HG03103 (cell line): ENCODE results near the gene NEK7.

Source experiments
- ATAC-seq: cut with Tn5 transposase; IDR thresholded peaks from one replicate; pipeline ENCODE4 v1.9.1; 2021; ENCODE audit warnings: low read depth; ENCODE audit not compliant: unreplicated experiment

The NEK7 gene

GRCh38 chr1:198141668-198142351, 15.0 kb upstream of the NEK7 start:
- ATAC-seq: no peak

GRCh38 chr1:198143797-198144196, 13.0 kb upstream of the NEK7 start:
- ATAC-seq: no peak

GRCh38 chr1:198147216-198147615, 9.6 kb upstream of the NEK7 start:
- no peak for ATAC-seq

- ATAC-seq: no peak
Observed at GRCh38 chr1:198150369-198150768, 6.4 kb upstream of the NEK7 start.

- no peak for ATAC-seq
Observed at GRCh38 chr1:198151688-198152087, 5.1 kb upstream of the NEK7 start.

GRCh38 chr1:198153103-198153502, 3.7 kb upstream of the NEK7 start:
- no peak for ATAC-seq

GRCh38 chr1:198153804-198154203, 3.0 kb upstream of the NEK7 start:
- no peak for ATAC-seq

- no peak for ATAC-seq
Observed at GRCh38 chr1:198155253-198155652, 1.5 kb upstream of the NEK7 start.

GRCh38 chr1:198156111-198156744, 570 bp upstream of the NEK7 start:
- ATAC-seq: peak; percentile 23

GRCh38 chr1:198157241-198157846, 546 bp downstream of the NEK7 start:
- peak; percentile 34 for ATAC-seq

GRCh38 chr1:198157847-198158725, 1.3 kb downstream of the NEK7 start:
- no peak for ATAC-seq

- peak; percentile 57 for ATAC-seq
Observed at GRCh38 chr1:198158735-198159589, 2.2 kb downstream of the NEK7 start.

GRCh38 chr1:198160222-198160621, 3.4 kb downstream of the NEK7 start:
- ATAC-seq: no peak

GRCh38 chr1:198160946-198161614, 4.3 kb downstream of the NEK7 start:
- no peak for ATAC-seq

- ATAC-seq: no peak
Observed at GRCh38 chr1:198161718-198162090, 4.9 kb downstream of the NEK7 start.

- peak; percentile 27 for ATAC-seq
Observed at GRCh38 chr1:198162091-198162767, 5.4 kb downstream of the NEK7 start.

- no peak for ATAC-seq
Observed at GRCh38 chr1:198165927-198166647, 9.3 kb downstream of the NEK7 start.

GRCh38 chr1:198166900-198167299, 10.1 kb downstream of the NEK7 start:
- no peak for ATAC-seq
